ENCODE results near the gene TBC1D10A. TPM values are rescaled to one million over a fixed set of nuclear protein-coding genes. Genes with fewer than 3 reads are reported as not detected.

The TBC1D10A gene
- total RNA-seq, 1 experiment from 2014 or later = 8.4 TPM

GRCh38 chr22:30333707-30334087 is 7.0 kb upstream of the TBC1D10A start:
- CTCF ChIA-PET = no interaction called here
- BruUV-seq (replicated peaks) = no TSS peak
- peaks cover 68% of the 10 kb centered on the region for H3K36me3 ChIP-seq (ENCODE audit: insufficient read depth, low read length, poor library complexity, severe bottlenecking)
- no peak for TF ChIP-seq EZH2 (IDR thresholded peaks at IDR 0.05; ENCODE audit: borderline replicate concordance, low read depth, low read length, poor library complexity, severe bottlenecking)
- TF ChIP-seq CTCF (conservative IDR thresholded peaks at IDR 0.05; ENCODE audit: low read depth, low read length) = no peak
- DNase-seq (ENCODE audit: low spot score) = no peak
- no peaks in the 10 kb centered on the region for H3K4me1 ChIP-seq (ENCODE audit: insufficient read depth, low read length, poor library complexity, severe bottlenecking)
- no peaks in the 10 kb centered on the region for H3K27me3 ChIP-seq (replicated peaks; ENCODE audit: insufficient read depth, low read depth, low read length, poor library complexity)
- intact Hi-C loops (cut with micrococcal nuclease; ENCODE audit: unreplicated experiment) = no loop called here
- H3K27ac ChIP-seq (ENCODE audit: low read depth, low read length, poor library complexity, severe bottlenecking) = no peak overlapping the region
- H3K9me3 ChIP-seq (ENCODE audit: low read depth, low read length, poor library complexity, severe bottlenecking) = no peaks in the 10 kb centered on the region
- POLR2A ChIA-PET (ENCODE audit: low non-redundant PET) = no interaction called here
- H3K4me3 ChIP-seq (ENCODE audit: low read depth, low read length, poor library complexity, severe bottlenecking) = no peak overlapping the region

- no peak overlapping the region for H3K27ac ChIP-seq (ENCODE audit: low read depth, low read length, poor library complexity, severe bottlenecking)
- H3K4me3 ChIP-seq (ENCODE audit: low read depth, low read length, poor library complexity, severe bottlenecking) = no peak overlapping the region
- POLR2A ChIA-PET (ENCODE audit: low non-redundant PET) = no interaction called here
- TF ChIP-seq EZH2 (IDR thresholded peaks at IDR 0.05; ENCODE audit: borderline replicate concordance, low read depth, low read length, poor library complexity, severe bottlenecking) = no peak
- TF ChIP-seq CTCF (conservative IDR thresholded peaks at IDR 0.05; ENCODE audit: low read depth, low read length) = no peak
- no peaks in the 10 kb centered on the region for H3K4me1 ChIP-seq (ENCODE audit: insufficient read depth, low read length, poor library complexity, severe bottlenecking)
- no peaks in the 10 kb centered on the region for H3K27me3 ChIP-seq (replicated peaks; ENCODE audit: insufficient read depth, low read depth, low read length, poor library complexity)
- no peaks in the 10 kb centered on the region for H3K9me3 ChIP-seq (ENCODE audit: low read depth, low read length, poor library complexity, severe bottlenecking)
- intact Hi-C loops (cut with micrococcal nuclease; ENCODE audit: unreplicated experiment) = no loop called here
- no TSS peak for BruUV-seq (replicated peaks)
- no peak for DNase-seq (ENCODE audit: low spot score)
- H3K36me3 ChIP-seq (ENCODE audit: insufficient read depth, low read length, poor library complexity, severe bottlenecking) = peaks cover 63% of the 10 kb centered on the region
- CTCF ChIA-PET = no interaction called here
Measured at GRCh38 chr22:30332994-30333706, 6.4 kb upstream of the TBC1D10A start.

- BruUV-seq (replicated peaks) = no TSS peak
- CTCF ChIA-PET = no interaction called here
Measured at GRCh38 chr22:30332551-30332950, 5.8 kb upstream of the TBC1D10A start.

More at GRCh38 chr22:30332551-30332950, 5.8 kb upstream of the TBC1D10A start:
- Histone ChIP-seq H3K4me1 (ENCODE audit: insufficient read depth, low read length, poor library complexity, severe bottlenecking) (peaks cover 2% of the 10 kb centered on the region), H3K36me3 (ENCODE audit: insufficient read depth, low read length, poor library complexity, severe bottlenecking) (peaks cover 59% of the 10 kb centered on the region), H3K27ac (ENCODE audit: low read depth, low read length, poor library complexity, severe bottlenecking) (no peak overlapping the region), H3K4me3 (ENCODE audit: low read depth, low read length, poor library complexity, severe bottlenecking) (no peak overlapping the region), H3K9me3 (ENCODE audit: low read depth, low read length, poor library complexity, severe bottlenecking) (no peaks in the 10 kb centered on the region), H3K27me3 (replicated peaks; ENCODE audit: insufficient read depth, low read depth, low read length, poor library complexity) (no peaks in the 10 kb centered on the region)
- no peak for DNase-seq (ENCODE audit: low spot score)
- intact Hi-C loops (cut with micrococcal nuclease; ENCODE audit: unreplicated experiment) = no loop called here
- TF ChIP-seq EZH2 (IDR thresholded peaks at IDR 0.05; ENCODE audit: borderline replicate concordance, low read depth, low read length, poor library complexity, severe bottlenecking) = no peak
- no peak for TF ChIP-seq CTCF (conservative IDR thresholded peaks at IDR 0.05; ENCODE audit: low read depth, low read length)
- POLR2A ChIA-PET (ENCODE audit: low non-redundant PET) = no interaction called here
